ENCODE results near the gene KNOP1. TPM values are rescaled to one million over a fixed set of nuclear protein-coding genes. Genes with fewer than 3 reads are reported as not detected.

The KNOP1 gene
- total and polyA plus RNA-seq, 11 donors, result 6.3 to 12.1 (median 8.2) TPM

- Histone ChIP-seq H3K4me3 (no peak overlapping the region), H3K27ac (no peak overlapping the region), H3K27me3 (no peaks in the 10 kb centered on the region), H3K9me3 (no peaks in the 10 kb centered on the region), H3K36me3 (peaks cover 0 to 3% (median 0%) of the 10 kb centered on the region in 9 donors), H3K4me1 (peaks cover 0 to 28% (median 9%) of the 10 kb centered on the region in 12 donors)
- ATAC-seq, result no peak
- intact Hi-C loops (cut with DNase I), result no loop called here
- TF ChIP-seq CTCF (IDR thresholded peaks at IDR 0.05), result no peak
- no peak for TF ChIP-seq POLR2A (IDR thresholded peaks at IDR 0.05)
- no peak for DNase-seq
These were observed 25.8 kb upstream of the KNOP1 start for GRCh38 chr16:19743816-19744159.

GRCh38 chr16:19741354-19741753 lies 23.3 kb upstream of the KNOP1 start:
- intact Hi-C loops (cut with DNase I), result no loop called here
- no peak for ATAC-seq
- WGBS, 4 donors, result 94 to 100% (median 95%) methylated on average over 1 of the region's 1 CpG
- H3K27me3 ChIP-seq, result no peaks in the 10 kb centered on the region
- H3K4me1 ChIP-seq, result peaks cover 0 to 15% (median 5%) of the 10 kb centered on the region in 12 donors
- H3K4me3 ChIP-seq, result no peak overlapping the region
- H3K9me3 ChIP-seq, result no peaks in the 10 kb centered on the region
- no peak for DNase-seq
- peaks cover 0 to 10% (median 0%) of the 10 kb centered on the region in 9 donors for H3K36me3 ChIP-seq
- peak overlapping the region in 1 of 12 donors; percentile 4 for H3K27ac ChIP-seq
- no peak for TF ChIP-seq POLR2A (IDR thresholded peaks at IDR 0.05)
- TF ChIP-seq CTCF (IDR thresholded peaks at IDR 0.05), result no peak

- 81 to 87% (median 84%) methylated on average over 12 of the region's 12 CpGs for WGBS, 4 donors
- intact Hi-C loops (cut with DNase I), result loop anchor here in 1 of 10 donors (5.0 kb wide), 1 partner anchor 95 kb away; no protein-coding TSS in a partner anchor
- Histone ChIP-seq H3K36me3 (peaks cover 0 to 20% (median 0%) of the 10 kb centered on the region in 9 donors), H3K27ac (peak overlapping the region in 1 of 12 donors; percentile 27), H3K4me1 (peaks cover 0 to 37% (median 16%) of the 10 kb centered on the region in 12 donors), H3K27me3 (no peaks in the 10 kb centered on the region), H3K9me3 (no peaks in the 10 kb centered on the region), H3K4me3 (no peak overlapping the region)
- DNase-seq, result peak in 2 of 5 donors; percentile 24 to 61
- ATAC-seq, result peak in 2 of 4 donors; percentile 39
- TF ChIP-seq CTCF (IDR thresholded peaks at IDR 0.05) (no peak), POLR2A (IDR thresholded peaks at IDR 0.05) (no peak)
These were observed 19.4 kb upstream of the KNOP1 start for GRCh38 chr16:19737306-19738038.

- Histone ChIP-seq H3K9me3 (no peaks in the 10 kb centered on the region), H3K36me3 (peaks cover 0 to 20% (median 0%) of the 10 kb centered on the region in 9 donors), H3K27me3 (no peaks in the 10 kb centered on the region), H3K4me3 (no peak overlapping the region), H3K4me1 (peaks cover 0 to 36% (median 16%) of the 10 kb centered on the region in 12 donors), H3K27ac (peak overlapping the region in 9 of 12 donors; percentile 4 to 75 (median 48))
- intact Hi-C loops (cut with DNase I), result loop anchor here in 1 of 10 donors (5.0 kb wide), 1 partner anchor 93 kb away; no protein-coding TSS in a partner anchor
- DNase-seq, result peak in 2 of 5 donors; percentile 46 to 62
- TF ChIP-seq POLR2A (IDR thresholded peaks at IDR 0.05), result no peak
- TF ChIP-seq CTCF (IDR thresholded peaks at IDR 0.05), result no peak
- ATAC-seq, result peak in 3 of 4 donors; percentile 23 to 68 (median 46)
- 36 to 62% (median 45%) methylated on average over 9 of the region's 9 CpGs for WGBS, 4 donors
These were observed 17.2 kb upstream of the KNOP1 start for GRCh38 chr16:19735074-19735867.
